Body of pancreas (tissue), 4 donors: Measurements from ENCODE around the gene HS1BP3.

ENCODE experiments used
- CTCF ChIP-seq, 7 experiments: fragments of 450-650 bp in 4 of 7; fragments of 200-600 bp in 3 of 7; sonication (generic) in 3 of 7; IDR thresholded peaks; one replicate each; pipeline ENCODE4 v1.5.1; 2016 to 2019; ENCODE audit warnings: antibody characterized with exemption in 7 of 7
- POLR2A ChIP-seq, 3 donors: fragments of 450-650 bp; IDR thresholded peaks; one replicate each; pipeline ENCODE4 v1.6.1; 2016; ENCODE audit warnings: antibody characterized with exemption in 3 of 3, mild to moderate bottlenecking in 2 of 3

GRCh38 chr2:20626392-20626697, 24.6 kb downstream of the HS1BP3 start:
- TF ChIP-seq CTCF (IDR thresholded peaks at IDR 0.05) = no peak
- TF ChIP-seq POLR2A (IDR thresholded peaks at IDR 0.05) = no peak
